ENCODE data around the gene ZIC5.

The ZIC5 gene

DNA sequence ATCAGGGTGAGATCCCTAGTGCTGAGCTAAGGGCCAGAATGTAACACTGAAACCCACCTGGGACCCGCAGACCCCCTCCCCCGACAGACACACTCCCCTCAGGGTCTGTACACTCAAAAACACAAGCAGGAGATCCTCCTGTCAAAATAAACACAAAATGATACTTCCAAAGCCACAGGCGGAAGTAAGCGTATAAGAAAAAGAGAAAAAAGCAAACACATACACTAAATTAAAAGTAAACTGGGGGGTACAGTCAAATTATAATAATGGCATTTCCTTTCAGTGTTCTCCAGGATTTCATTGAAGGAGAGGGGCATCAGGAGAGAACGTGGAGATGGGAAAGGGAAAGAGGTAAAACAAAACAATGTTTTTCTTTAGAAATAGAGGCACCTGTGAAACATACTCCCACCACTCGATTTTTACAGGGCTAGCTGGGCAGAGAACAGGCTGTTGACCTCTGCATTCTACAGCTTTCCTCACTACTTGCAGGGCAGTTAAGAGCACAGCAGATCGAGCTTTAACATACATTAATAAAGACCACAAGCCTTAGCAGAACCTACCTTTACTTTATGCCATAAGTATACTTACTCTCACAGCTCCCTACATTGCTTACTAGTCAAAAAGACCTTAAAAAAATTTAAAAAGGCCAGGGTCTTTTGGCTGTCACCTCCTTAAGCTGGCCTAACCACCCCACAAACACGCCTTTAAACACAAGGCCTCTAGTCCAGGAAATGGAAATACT is 5.3 kb downstream of the ZIC5 start:
- no peak for TF ChIP-seq CTCF (IDR thresholded peaks at IDR 0.05)

DNA sequence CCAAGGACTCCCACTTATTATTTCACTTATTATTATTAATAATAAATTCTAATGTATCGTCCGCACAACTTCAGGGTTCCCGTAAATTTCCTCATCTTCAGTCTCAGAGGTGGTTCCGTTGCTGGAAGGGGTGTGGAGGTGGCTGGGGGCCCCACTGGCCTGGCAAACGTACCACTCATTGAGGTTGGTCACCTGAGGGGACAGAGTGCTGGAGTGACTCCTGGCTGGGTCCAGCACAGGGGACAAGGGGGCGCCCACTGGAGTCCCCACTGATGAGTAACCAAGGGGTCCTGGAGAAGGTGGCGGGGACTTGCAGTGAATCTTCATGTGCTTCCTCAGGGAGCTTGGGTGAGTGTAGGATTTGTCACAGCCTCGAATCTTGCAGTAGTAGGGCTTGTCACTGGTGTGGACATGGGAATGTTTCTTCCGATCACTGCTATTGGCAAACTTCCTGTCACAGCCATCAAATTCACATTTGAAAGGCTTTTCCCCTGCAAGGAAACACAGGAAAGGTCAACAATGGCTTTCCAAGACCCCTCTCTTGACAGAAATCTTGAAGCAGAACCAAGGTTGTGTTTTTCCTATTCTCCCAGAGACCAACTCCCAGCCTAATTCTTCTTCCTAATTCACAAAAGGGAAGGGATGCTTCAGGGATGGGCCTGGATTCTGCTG is 6.1 kb downstream of the ZIC5 start:
- no peak for TF ChIP-seq CTCF (IDR thresholded peaks at IDR 0.05)

DNA sequence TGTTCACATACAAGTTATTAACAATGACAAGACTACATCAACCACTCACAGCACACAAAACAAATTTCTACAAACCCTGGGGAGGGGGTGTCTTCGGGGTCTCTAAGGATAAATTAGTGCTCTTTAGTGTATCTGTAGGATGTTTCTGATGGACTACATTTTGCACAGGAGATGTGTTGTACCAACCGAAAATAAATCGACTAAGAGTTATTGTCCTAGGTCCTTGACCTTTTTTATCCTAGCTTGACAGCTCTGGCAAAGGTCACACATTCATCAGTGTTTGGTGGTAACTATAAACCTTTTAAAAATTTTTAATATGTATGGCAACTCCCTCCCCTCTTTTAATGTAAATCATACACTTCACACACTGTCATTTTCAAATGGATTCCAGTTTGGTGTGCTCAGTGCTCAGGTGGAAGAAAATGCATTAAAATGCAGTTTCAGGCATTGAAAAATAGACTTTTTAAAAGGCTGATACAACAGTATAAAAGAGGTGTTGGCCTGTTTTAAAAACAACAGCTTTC is 7.7 kb downstream of the ZIC5 start:
- no peak for TF ChIP-seq CTCF (IDR thresholded peaks at IDR 0.05)

GRCh38 chr13:99962242-99962641 is 9.3 kb downstream of the ZIC5 start:
- no peak for TF ChIP-seq CTCF (IDR thresholded peaks at IDR 0.05)

DNA sequence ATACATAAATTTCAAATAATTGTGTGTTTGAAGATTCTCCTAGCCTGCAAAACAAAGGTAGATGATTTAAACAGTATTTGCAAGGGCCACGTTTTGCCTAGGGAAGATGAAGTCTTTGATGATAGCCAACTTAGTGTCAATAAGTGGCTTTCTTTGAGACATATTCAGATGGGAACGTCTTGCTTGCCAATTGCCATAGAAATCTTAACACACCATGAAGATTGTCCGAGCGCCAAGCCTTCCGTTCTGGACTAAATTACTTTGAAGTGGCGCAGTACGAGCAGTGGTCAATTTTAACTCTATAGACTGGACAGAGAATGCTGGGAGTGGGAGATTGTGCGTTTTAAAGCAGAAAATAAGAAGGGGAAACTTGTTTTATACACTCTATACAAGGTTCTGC is 9.9 kb downstream of the ZIC5 start:
- no peak for TF ChIP-seq CTCF (IDR thresholded peaks at IDR 0.05)

- no peak for TF ChIP-seq CTCF (IDR thresholded peaks at IDR 0.05)
Measured at GRCh38 chr13:99960663-99961311, 10.8 kb downstream of the ZIC5 start.

GRCh38 chr13:99959540-99960230 is 11.9 kb downstream of the ZIC5 start:
- TF ChIP-seq CTCF (IDR thresholded peaks at IDR 0.05): no peak

Data from LNCAP (cell line).